Sciatic nerve (tissue), 2 donors: ENCODE data around the gene IL1RAP. TPM values are rescaled to one million over a fixed set of nuclear protein-coding genes. Genes with fewer than 3 reads are reported as not detected.

Source experiments
- ATAC-seq: fragments of 200-7000 bp; cut with Tn5 transposase; one replicate; pipeline ENCODE4 v1.9.1; 2020; ENCODE audit warnings: mild to moderate bottlenecking, moderate library complexity
- DNase-seq: peaks from one replicate; pipeline ENCODE4 v3.0.0-alpha.2; 2020; ENCODE audit warnings: low spot score
- intact Hi-C: fragments of 100-400 bp; cut with DNase I; formaldehyde crosslinking; loops from one replicate; pipeline ENCODE4 v1.14.2; 2022
- total RNA-seq: library from RNA; stranded (reverse); fragmentation: NEBNext Ultra II Directional; extraction: Animal tissue kit (Norgen Biotek cat#: 25700); gene quantifications from one replicate; pipeline ENCODE4 v1.2.1, GENCODE V29; 2021
- donor health status: DM: no; HTN: no; CAD: no.
- donor health status: DM: no; HTN: no; CAD: no.

Gene IL1RAP
- total RNA-seq, 1 donor from 2014 or later: 21.4 TPM

DNA sequence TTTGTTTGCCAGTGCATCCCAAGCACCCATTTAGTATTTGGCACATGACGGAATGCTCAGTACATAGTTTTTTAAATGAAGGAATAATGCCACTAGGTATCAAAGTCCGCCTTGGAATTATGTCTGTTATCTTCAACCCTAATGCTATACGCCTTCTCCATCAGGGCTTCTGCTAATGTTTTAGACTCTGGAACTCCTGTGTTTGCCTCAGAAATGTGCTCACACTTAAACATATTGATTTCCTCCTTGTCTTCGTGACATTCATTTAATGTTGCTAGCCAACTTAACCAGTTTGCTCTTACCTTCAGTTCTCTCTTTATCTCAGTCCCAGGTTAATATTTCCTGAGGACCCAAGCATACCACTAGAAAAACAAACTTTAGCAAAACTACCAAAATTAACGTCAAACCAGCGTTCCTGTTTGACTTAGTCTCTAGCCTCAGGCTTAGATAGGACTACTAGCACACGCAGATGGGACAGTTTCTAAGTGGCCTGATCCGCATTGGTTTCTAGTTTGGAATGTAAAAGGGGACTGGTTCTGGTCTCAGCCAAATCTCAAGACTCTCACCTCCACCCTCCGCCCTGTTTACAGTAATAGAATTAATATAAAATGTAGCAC lies 81.4 kb downstream of the IL1RAP start:
- intact Hi-C loops: no loop called here
- ATAC-seq (no peak), DNase-seq (no peak)

GRCh38 chr3:190595807-190596206 lies 81.9 kb downstream of the IL1RAP start:
- ATAC-seq (no peak), DNase-seq (no peak)
- intact Hi-C loops: no loop called here

GRCh38 chr3:190596349-190597285 lies 82.7 kb downstream of the IL1RAP start:
- intact Hi-C loops: no loop called here
- ATAC-seq: no peak
- no peak for DNase-seq

DNA sequence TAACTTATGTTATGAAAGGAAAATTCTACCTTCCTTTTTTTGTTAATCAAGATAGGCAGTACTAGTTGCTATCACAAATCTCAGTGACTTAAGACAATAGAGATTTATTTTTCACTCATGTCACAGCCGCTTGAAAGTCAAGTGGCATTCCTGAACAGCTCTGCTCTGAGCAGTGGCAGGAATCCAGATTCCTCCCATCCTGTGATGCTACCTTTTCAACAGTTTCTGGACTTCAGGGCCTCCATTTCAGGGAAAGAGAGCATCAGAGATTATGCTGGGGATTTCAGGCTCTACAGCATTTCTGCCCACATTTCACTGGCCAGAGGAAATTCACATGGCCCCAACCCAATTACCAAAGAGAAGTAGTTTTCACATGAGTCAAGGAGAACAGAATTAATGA lies 83.4 kb downstream of the IL1RAP start:
- DNase-seq (no peak), ATAC-seq (no peak)
- intact Hi-C loops: no loop called here

GRCh38 chr3:190601622-190602021 lies 87.7 kb downstream of the IL1RAP start:
- no peak for DNase-seq
- ATAC-seq: no peak
- intact Hi-C loops: no loop called here

GRCh38 chr3:190605385-190605784 lies 91.5 kb downstream of the IL1RAP start:
- intact Hi-C loops: no loop called here
- no peak for DNase-seq
- no peak for ATAC-seq

DNA sequence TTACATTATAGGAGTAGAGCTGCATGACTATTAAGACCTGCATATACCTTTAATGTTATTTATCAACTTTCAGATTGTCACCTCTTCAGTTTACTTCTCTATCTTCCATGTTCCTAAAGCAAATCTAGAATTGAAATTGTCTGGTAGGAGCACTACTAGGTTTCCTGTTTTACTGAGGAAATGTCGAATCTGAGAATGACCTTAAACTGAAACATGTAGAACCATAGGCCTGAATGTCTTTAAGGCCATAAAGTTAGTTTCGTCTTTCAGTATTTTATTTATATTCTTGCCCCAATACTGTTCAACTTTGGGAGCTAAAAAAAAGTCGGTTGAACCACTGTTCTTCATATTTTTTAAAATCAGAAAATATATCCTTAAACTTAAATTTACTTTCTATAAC lies 92.7 kb downstream of the IL1RAP start:
- intact Hi-C loops: no loop called here
- ATAC-seq (no peak), DNase-seq (no peak)

DNA sequence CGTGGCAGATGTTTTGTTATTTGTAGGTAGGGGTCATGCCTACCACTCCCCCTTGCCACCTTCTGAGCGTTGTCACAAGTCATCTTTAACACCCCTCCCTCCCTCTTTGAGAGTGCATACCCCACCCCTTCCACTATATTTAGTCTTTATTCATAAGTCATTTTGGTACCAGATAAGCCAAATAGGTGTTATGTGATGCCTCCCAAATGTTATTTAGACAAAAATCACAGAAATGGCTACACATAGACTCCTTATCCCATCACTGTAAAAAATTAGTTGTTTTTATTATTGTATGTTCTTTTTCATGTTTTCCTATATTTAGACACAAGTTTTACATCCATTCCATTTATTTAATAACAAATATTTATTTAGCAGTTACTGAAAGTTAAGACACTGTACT lies 93.1 kb downstream of the IL1RAP start:
- intact Hi-C loops: no loop called here
- DNase-seq (no peak), ATAC-seq (no peak)

DNA sequence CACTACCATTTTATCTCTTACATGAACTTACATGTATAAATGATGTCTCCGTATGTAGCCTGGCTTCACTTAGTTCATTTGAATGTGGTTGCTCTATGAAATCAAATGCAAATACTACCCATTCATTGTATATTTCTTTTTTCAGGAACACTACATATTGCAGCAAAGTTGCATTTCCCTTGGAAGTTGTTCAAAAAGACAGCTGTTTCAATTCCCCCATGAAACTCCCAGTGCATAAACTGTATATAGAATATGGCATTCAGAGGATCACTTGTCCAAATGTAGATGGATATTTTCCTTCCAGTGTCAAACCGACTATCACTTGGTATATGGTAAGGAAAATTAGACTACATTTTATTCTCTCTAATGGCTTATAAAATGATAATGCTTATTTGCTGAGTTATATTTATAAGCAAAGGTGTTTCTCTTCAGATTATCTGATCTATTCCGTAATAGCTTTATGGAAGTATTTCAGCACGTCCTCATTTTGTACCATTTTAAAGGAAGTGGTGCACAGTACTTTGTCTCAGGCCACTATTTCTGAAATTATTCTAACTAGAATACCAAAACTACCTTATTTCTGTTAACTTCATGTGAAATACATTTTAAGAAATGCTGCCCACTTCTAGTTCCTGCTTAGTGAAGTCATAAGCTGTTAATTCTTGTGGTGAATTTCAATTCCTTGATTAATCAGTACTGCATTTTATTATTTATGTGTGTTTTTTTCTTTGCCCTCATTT lies 95.1 kb downstream of the IL1RAP start:
- ATAC-seq (no peak), DNase-seq (no peak)
- intact Hi-C loops: no loop called here

- intact Hi-C loops: no loop called here
- ATAC-seq: no peak
Observed at GRCh38 chr3:190614226-190615059, 100.6 kb downstream of the IL1RAP start.

GRCh38 chr3:190615060-190615384 lies 101.1 kb downstream of the IL1RAP start:
- ATAC-seq: no peak
- DNase-seq: no peak
- intact Hi-C loops: no loop called here

More at GRCh38 chr3:190614226-190615059, 100.6 kb downstream of the IL1RAP start:
- no peak for DNase-seq

DNA sequence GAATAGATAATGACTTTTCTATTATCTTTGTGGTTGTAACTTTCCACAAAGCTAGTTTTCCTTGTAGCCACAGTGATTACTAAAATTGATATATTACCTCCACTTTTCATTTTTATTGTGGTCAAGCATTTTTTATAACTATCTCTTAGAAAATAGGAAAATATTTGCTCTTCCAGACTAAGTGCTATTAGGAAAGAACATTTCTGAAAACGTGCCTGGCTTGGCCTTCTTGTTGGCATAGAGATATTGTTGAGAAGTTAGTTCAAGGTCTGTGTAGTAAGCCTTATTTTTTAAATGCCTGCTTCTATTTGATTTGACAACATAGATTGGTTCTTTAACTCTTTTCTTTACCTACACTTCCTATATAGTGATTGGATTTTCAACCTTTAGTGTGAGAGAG lies 101.7 kb downstream of the IL1RAP start:
- intact Hi-C loops: no loop called here
- DNase-seq (no peak), ATAC-seq (no peak)

DNA sequence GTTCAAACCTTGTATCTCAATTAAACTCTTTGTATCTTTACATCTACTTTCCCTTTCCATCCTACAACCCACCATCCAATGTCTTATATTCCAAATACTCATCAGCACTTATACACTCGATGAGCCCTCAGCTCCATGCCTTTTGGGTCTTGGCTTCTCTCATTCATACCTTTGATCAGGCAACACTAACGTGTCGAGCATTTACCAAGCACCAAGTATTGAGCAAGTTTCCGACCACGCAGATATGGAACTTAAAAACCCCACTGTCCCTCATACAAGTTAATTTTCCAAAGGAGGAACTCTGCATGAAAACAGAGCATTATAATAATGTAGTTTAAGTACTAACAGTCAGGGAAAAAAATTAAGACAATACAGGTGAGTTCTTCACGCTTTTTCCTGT lies 102.8 kb downstream of the IL1RAP start:
- intact Hi-C loops: no loop called here
- ATAC-seq: no peak

GRCh38 chr3:190617185-190617584 lies 103.3 kb downstream of the IL1RAP start:
- peak; percentile 52 for ATAC-seq
- intact Hi-C loops: no loop called here
- no peak for DNase-seq

More for the DNA sequence above, 102.8 kb downstream of the IL1RAP start:
- no peak for DNase-seq

DNA sequence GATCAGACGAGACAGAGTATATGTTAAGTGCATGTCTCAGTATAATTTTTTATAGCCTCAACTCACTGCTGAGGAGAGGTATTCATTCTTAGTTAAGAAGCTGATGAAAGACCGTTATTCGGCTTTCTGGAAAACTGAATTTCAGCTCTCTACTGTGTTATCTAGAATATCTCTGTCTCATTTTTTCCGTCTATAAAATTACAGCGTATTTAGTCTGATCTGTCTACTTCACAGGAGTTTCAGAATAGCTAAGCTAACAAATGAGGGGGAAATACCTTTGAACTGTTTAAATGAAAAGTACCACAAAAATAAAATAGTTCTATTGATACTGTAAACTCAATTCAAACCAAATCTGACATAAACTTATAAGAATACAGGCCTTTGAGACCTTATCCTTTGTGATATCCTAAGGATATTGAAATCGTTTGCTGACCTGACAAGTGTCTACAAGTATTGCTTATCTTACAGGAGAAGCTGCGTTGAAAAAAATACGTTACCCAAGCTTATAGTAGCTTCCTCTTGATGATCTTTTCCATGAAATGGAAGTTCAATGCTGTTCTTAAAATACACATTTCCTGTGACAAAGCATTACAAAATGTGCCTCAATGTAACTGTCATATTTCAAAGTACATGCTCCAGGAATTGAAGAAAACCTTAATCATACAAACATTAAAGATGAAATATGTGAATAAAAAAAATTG lies 104.6 kb downstream of the IL1RAP start:
- no peak for ATAC-seq
- no peak for DNase-seq
- intact Hi-C loops: no loop called here

- intact Hi-C loops: no loop called here
- ATAC-seq: no peak
- no peak for DNase-seq
Observed at GRCh38 chr3:190619353-190619752, 105.5 kb downstream of the IL1RAP start.

GRCh38 chr3:190619761-190620160 lies 105.9 kb downstream of the IL1RAP start:
- DNase-seq: no peak
- intact Hi-C loops: no loop called here
- no peak for ATAC-seq

GRCh38 chr3:190620886-190621608 lies 107.2 kb downstream of the IL1RAP start:
- no peak for DNase-seq
- no peak for ATAC-seq
- intact Hi-C loops: no loop called here
